NT2/D1 (cell line): ENCODE data around the gene GSN.

Experiments
- SUZ12 ChIP-seq: IDR thresholded peaks from 2 replicates; pipeline ENCODE4 v1.6.1; 2011; ENCODE audit not compliant: insufficient read length, insufficient read depth; ENCODE audit errors: extremely low read depth
- YY1 ChIP-seq: IDR thresholded peaks from 2 replicates; pipeline ENCODE4 v1.6.1; 2011; ENCODE audit not compliant: insufficient read length, insufficient read depth
- ZNF274 ChIP-seq: IDR thresholded peaks from 2 replicates; pipeline ENCODE4 v1.6.1; 2011; ENCODE audit warnings: mild to moderate bottlenecking, low read depth, low read length

DNA sequence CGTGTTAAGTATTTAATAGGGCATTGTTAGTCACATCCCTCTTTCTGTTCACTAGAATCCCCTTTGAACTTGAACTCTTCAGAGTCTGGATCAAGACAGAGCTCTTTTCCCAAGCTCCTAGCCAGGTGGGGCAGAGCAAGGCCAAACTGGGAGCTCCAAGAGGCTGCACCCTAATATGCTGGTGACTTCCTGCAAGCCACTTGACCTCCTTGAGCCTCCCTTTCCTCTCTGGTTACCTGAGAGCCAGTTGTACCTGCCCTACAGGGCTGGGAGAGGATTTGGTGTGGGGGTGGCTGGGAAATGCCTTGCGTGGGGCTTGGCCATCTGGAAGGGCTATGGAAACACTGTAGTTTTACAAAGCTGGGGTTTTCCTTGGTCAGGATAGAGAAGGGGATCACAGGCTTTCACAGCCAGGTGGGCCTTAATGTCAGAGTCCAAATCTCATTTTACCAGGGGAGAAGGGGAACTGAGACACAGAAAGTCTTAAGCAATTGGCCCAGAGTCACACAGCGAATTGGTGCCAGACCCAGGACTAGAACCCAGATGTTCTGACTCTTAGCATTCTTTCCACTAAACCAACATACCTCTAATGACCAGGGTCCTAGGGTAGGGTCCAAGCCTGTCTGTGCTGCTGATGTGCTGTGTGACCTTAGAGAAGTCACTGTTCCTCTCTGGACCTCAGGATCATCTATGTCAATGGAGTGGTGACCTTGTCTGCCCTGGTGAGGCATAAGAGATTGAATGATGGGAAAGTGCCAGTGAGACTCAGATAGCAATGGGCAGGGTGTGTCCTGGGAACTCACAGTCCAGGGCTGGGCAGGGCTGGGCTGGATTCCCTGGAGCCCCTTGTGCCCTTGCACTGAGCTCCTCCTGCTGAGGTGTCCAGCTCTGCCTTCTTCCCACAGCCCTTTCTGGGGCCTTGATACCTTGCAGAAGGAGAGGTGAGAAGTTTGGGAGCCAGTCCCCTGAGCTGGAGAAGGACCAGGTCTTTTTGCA, 35.8 kb downstream of the GSN start:
- TF ChIP-seq SUZ12 (no peak), ZNF274 (no peak), YY1 (no peak)
